Gastroesophageal sphincter (tissue), 4 donors: ENCODE measurements around the gene GP1BB. TPM values are rescaled to one million over a fixed set of nuclear protein-coding genes. Genes with fewer than 3 reads are reported as not detected.
A peak's percentile ranks its signal among the peaks of the same experiment; 100 is the strongest.

ENCODE experiments used
- ATAC-seq: fragments of 150-250 bp; one replicate; pipeline ENCODE4 v1.9.1; 2016; ENCODE audit warnings: mild to moderate bottlenecking, moderate library complexity
- H3K27ac ChIP-seq, 4 donors: fragments of 200-600 bp; sonication (generic) in 3 of 4; 1 replicate in 3 of 4; 2 replicates in 1 of 4; pipeline ENCODE4 v1.5.1; 2016 to 2019
- H3K27me3 ChIP-seq: fragments of 200-600 bp; sonication (generic); one replicate; pipeline ENCODE4 v1.5.1; 2019
- H3K36me3 ChIP-seq, 2 donors: fragments of 200-600 bp; sonication (generic); one replicate each; pipeline ENCODE4 v1.5.1; 2019; ENCODE audit warnings: control low read depth in 1 of 2
- H3K4me1 ChIP-seq, 3 donors: fragments of 200-600 bp; sonication (generic); 1 replicate in 2 of 3; 2 replicates in 1 of 3; pipeline ENCODE4 v1.5.1; 2016 to 2019; ENCODE audit warnings: control low read depth in 2 of 3
- H3K4me3 ChIP-seq, 2 donors: fragments of 200-600 bp; sonication (generic); one replicate each; pipeline ENCODE4 v1.5.1; 2019; ENCODE audit warnings: mild to moderate bottlenecking in 1 of 2, moderate library complexity in 1 of 2
- H3K9me3 ChIP-seq, 3 donors: fragments of 200-600 bp; sonication (generic); one replicate each; pipeline ENCODE4 v1.5.1; 2017 to 2019; ENCODE audit warnings: control low read depth in 2 of 3
- CTCF ChIP-seq, 4 experiments: fragments of 200-600 bp in 2 of 4; fragments of 450-650 bp in 2 of 4; sonication (generic) in 1 of 4; IDR thresholded peaks; one replicate each; pipeline ENCODE4 v1.5.1; 2017 to 2019; ENCODE audit warnings: antibody characterized with exemption in 4 of 4, mild to moderate bottlenecking in 2 of 4, moderate library complexity in 2 of 4
- EP300 ChIP-seq: sonication (generic); formaldehyde crosslinking; IDR thresholded peaks from one replicate; pipeline ENCODE4 v1.6.1; 2017; ENCODE audit warnings: antibody characterized with exemption, mild to moderate bottlenecking
- POLR2A ChIP-seq, 2 donors: fragments of 450-650 bp; IDR thresholded peaks; one replicate each; pipeline ENCODE4 v1.6.1; 2017; ENCODE audit warnings: antibody characterized with exemption in 2 of 2, mild to moderate bottlenecking in 2 of 2, moderate library complexity in 1 of 2
- POLR2AphosphoS5 ChIP-seq: sonication (generic); formaldehyde crosslinking; IDR thresholded peaks from one replicate; pipeline ENCODE4 v1.6.1; 2017; ENCODE audit warnings: antibody characterized with exemption
- WGBS, 2 donors: methylation state at CpG; one replicate each; pipeline ENCODE4 v1.1.5; 2018; ENCODE audit warnings: low coverage in 1 of 2; 5-methylcytosine and 5-hydroxymethylcytosine counted together
- total RNA-seq, 4 donors: library from RNA; depleted of rRNA; stranded (reverse); fragments of >200 nt; gene quantifications; one replicate each; pipeline ENCODE4 v1.1.0, GENCODE V29; 2016

Gene GP1BB
- total RNA-seq, 4 donors from 2014 or later = 2.0 to 12.5 (median 5.6) TPM

- Histone ChIP-seq H3K9me3 (no peaks in the 10 kb centered on the region), H3K36me3 (no peaks in the 10 kb centered on the region), H3K4me3 (no peak overlapping the region), H3K27me3 (peaks cover 40% of the 10 kb centered on the region), H3K4me1 (peaks cover 0 to 8% (median 4%) of the 10 kb centered on the region in 3 donors), H3K27ac (no peak overlapping the region)
- peak; percentile 71 for ATAC-seq
- 40 to 91% methylated on average over 2 to 4 of the region's 19 CpGs for WGBS, 2 donors
- TF ChIP-seq EP300 (no peak), POLR2AphosphoS5 (no peak), CTCF (IDR thresholded peaks at IDR 0.05) (no peak), POLR2A (IDR thresholded peaks at IDR 0.05) (no peak)
Observed at GRCh38 chr22:19709063-19709769, 14.1 kb upstream of the GP1BB start.

- WGBS, 2 donors = 80 to 86% methylated on average over 2 of the region's 19 CpGs
- H3K9me3 ChIP-seq = no peaks in the 10 kb centered on the region
- no peak overlapping the region for H3K4me3 ChIP-seq
- no peak overlapping the region for H3K27ac ChIP-seq
- peaks cover 0 to 15% (median 11%) of the 10 kb centered on the region in 3 donors for H3K4me1 ChIP-seq
- no peak for ATAC-seq
- peaks cover 38% of the 10 kb centered on the region for H3K27me3 ChIP-seq
- TF ChIP-seq POLR2A (IDR thresholded peaks at IDR 0.05) (no peak), EP300 (no peak), CTCF (IDR thresholded peaks at IDR 0.05) (no peak), POLR2AphosphoS5 (no peak)
- no peaks in the 10 kb centered on the region for H3K36me3 ChIP-seq
Observed at GRCh38 chr22:19710020-19710768, 13.1 kb upstream of the GP1BB start.

- Histone ChIP-seq H3K4me1 (peaks cover 0 to 20% (median 13%) of the 10 kb centered on the region in 3 donors), H3K4me3 (no peak overlapping the region), H3K27me3 (peaks cover 37% of the 10 kb centered on the region), H3K36me3 (no peaks in the 10 kb centered on the region), H3K27ac (no peak overlapping the region), H3K9me3 (no peaks in the 10 kb centered on the region)
- TF ChIP-seq EP300 = no peak
- TF ChIP-seq POLR2AphosphoS5 = no peak
- TF ChIP-seq CTCF (IDR thresholded peaks at IDR 0.05) = no peak
- no peak for TF ChIP-seq POLR2A (IDR thresholded peaks at IDR 0.05)
- no peak for ATAC-seq
- 85% methylated on average over 4 of the region's 6 CpGs; no CpG with 5 or more reads in 1 of the 2 donors for WGBS, 2 donors
Observed at GRCh38 chr22:19710769-19711106, 12.6 kb upstream of the GP1BB start.

- 83 to 85% methylated on average over 4 to 7 of the region's 13 CpGs for WGBS, 2 donors
- Histone ChIP-seq H3K9me3 (no peaks in the 10 kb centered on the region), H3K4me3 (no peak overlapping the region), H3K36me3 (no peaks in the 10 kb centered on the region), H3K27ac (no peak overlapping the region), H3K4me1 (peaks cover 0 to 43% (median 20%) of the 10 kb centered on the region in 3 donors), H3K27me3 (peaks cover 26% of the 10 kb centered on the region)
- no peak for ATAC-seq
- no peak for TF ChIP-seq EP300
- no peak for TF ChIP-seq CTCF (IDR thresholded peaks at IDR 0.05)
- no peak for TF ChIP-seq POLR2AphosphoS5
- no peak for TF ChIP-seq POLR2A (IDR thresholded peaks at IDR 0.05)
Observed at GRCh38 chr22:19713245-19713644, 10.1 kb upstream of the GP1BB start.
